ENCODE data around the gene TRAPPC3.

- TF ChIP-seq, protein P1, sequence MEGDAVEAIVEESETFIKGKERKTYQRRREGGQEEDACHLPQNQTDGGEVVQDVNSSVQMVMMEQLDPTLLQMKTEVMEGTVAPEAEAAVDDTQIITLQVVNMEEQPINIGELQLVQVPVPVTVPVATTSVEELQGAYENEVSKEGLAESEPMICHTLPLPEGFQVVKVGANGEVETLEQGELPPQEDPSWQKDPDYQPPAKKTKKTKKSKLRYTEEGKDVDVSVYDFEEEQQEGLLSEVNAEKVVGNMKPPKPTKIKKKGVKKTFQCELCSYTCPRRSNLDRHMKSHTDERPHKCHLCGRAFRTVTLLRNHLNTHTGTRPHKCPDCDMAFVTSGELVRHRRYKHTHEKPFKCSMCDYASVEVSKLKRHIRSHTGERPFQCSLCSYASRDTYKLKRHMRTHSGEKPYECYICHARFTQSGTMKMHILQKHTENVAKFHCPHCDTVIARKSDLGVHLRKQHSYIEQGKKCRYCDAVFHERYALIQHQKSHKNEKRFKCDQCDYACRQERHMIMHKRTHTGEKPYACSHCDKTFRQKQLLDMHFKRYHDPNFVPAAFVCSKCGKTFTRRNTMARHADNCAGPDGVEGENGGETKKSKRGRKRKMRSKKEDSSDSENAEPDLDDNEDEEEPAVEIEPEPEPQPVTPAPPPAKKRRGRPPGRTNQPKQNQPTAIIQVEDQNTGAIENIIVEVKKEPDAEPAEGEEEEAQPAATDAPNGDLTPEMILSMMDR (IDR thresholded peaks at IDR 0.05): no peak
- TF ChIP-seq POLR2AphosphoS5 (IDR thresholded peaks at IDR 0.05; ENCODE audit: low read depth, low read length) (no peak), TCF7L2 (IDR thresholded peaks at IDR 0.05; ENCODE audit: low read depth, low read length) (no peak), SIN3A (IDR thresholded peaks at IDR 0.05; ENCODE audit: borderline replicate concordance, insufficient read depth, low read depth, low read length) (no peak)
- TF ChIP-seq, protein P2, sequence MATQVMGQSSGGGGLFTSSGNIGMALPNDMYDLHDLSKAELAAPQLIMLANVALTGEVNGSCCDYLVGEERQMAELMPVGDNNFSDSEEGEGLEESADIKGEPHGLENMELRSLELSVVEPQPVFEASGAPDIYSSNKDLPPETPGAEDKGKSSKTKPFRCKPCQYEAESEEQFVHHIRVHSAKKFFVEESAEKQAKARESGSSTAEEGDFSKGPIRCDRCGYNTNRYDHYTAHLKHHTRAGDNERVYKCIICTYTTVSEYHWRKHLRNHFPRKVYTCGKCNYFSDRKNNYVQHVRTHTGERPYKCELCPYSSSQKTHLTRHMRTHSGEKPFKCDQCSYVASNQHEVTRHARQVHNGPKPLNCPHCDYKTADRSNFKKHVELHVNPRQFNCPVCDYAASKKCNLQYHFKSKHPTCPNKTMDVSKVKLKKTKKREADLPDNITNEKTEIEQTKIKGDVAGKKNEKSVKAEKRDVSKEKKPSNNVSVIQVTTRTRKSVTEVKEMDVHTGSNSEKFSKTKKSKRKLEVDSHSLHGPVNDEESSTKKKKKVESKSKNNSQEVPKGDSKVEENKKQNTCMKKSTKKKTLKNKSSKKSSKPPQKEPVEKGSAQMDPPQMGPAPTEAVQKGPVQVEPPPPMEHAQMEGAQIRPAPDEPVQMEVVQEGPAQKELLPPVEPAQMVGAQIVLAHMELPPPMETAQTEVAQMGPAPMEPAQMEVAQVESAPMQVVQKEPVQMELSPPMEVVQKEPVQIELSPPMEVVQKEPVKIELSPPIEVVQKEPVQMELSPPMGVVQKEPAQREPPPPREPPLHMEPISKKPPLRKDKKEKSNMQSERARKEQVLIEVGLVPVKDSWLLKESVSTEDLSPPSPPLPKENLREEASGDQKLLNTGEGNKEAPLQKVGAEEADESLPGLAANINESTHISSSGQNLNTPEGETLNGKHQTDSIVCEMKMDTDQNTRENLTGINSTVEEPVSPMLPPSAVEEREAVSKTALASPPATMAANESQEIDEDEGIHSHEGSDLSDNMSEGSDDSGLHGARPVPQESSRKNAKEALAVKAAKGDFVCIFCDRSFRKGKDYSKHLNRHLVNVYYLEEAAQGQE (IDR thresholded peaks at IDR 0.05; ENCODE audit: insufficient read depth in 1 of 2, low read depth in 2 of 2, low read length in 1 of 2): no peak
Measured at GRCh38 chr1:36128126-36128904, 21.0 kb downstream of the TRAPPC3 start.
